Dendritic cell treated with granulocyte-macrophage colony-stimulating factor and Interleukin-4, amounts not matched to agents 40 ng/mL and 50 ng/mL, for 4 days (primary cell): Measurements from ENCODE around the gene PTER.

Experiments
- H3K27ac Mint-ChIP-seq: one replicate; pipeline ENCODE4 v1.8.0; 2022; ENCODE audit warnings: mild to moderate bottlenecking, mixed read lengths
- H3K27me3 Mint-ChIP-seq: one replicate; pipeline ENCODE4 v1.8.0; 2022; ENCODE audit warnings: mild to moderate bottlenecking, mixed read lengths
- H3K36me3 Mint-ChIP-seq: one replicate; pipeline ENCODE4 v1.8.0; 2022; ENCODE audit warnings: low read depth, mixed read lengths
- H3K4me1 Mint-ChIP-seq: one replicate; pipeline ENCODE4 v1.8.0; 2022; ENCODE audit warnings: low read depth, mixed read lengths
- H3K4me3 Mint-ChIP-seq: one replicate; pipeline ENCODE4 v1.8.0; 2022; ENCODE audit warnings: mild to moderate bottlenecking, moderate library complexity, mixed read lengths
- H3K9me3 Mint-ChIP-seq: one replicate; pipeline ENCODE4 v1.8.0; 2022; ENCODE audit warnings: mixed read lengths
- intact Hi-C: fragments of 100-400 bp; cut with micrococcal nuclease; formaldehyde crosslinking; loops from one replicate; pipeline ENCODE4 v1.15.0; 2022

The PTER gene

GRCh38 chr10:16441173-16441840 is 4.5 kb downstream of the PTER start:
- Mint-ChIP-seq H3K36me3 (peaks cover 39% of the 10 kb centered on the region), H3K4me3 (no peak overlapping the region), H3K27ac (no peak overlapping the region), H3K27me3 (no peaks in the 10 kb centered on the region), H3K9me3 (no peaks in the 10 kb centered on the region), H3K4me1 (peaks cover 35% of the 10 kb centered on the region)
- intact Hi-C loops, result no loop called here

GRCh38 chr10:16442914-16443313 is 6.1 kb downstream of the PTER start:
- H3K27ac Mint-ChIP-seq, result no peak overlapping the region

GRCh38 chr10:16445770-16446469 is 9.1 kb downstream of the PTER start:
- Mint-ChIP-seq H3K36me3 (peaks cover 27% of the 10 kb centered on the region), H3K27ac (no peak overlapping the region), H3K4me3 (no peak overlapping the region), H3K9me3 (no peaks in the 10 kb centered on the region), H3K27me3 (no peaks in the 10 kb centered on the region), H3K4me1 (peaks cover under 1% of the 10 kb centered on the region)
- intact Hi-C loops, result no loop called here

More at GRCh38 chr10:16442914-16443313, 6.1 kb downstream of the PTER start:
- H3K9me3 Mint-ChIP-seq, result no peaks in the 10 kb centered on the region
- intact Hi-C loops, result no loop called here
- no peak overlapping the region for H3K4me3 Mint-ChIP-seq
- peaks cover 19% of the 10 kb centered on the region for H3K4me1 Mint-ChIP-seq
- H3K27me3 Mint-ChIP-seq, result no peaks in the 10 kb centered on the region
- peaks cover 31% of the 10 kb centered on the region for H3K36me3 Mint-ChIP-seq

- Mint-ChIP-seq H3K27ac (no peak overlapping the region), H3K4me3 (no peak overlapping the region), H3K27me3 (no peaks in the 10 kb centered on the region), H3K4me1 (peaks cover 7% of the 10 kb centered on the region), H3K36me3 (peaks cover 17% of the 10 kb centered on the region), H3K9me3 (no peaks in the 10 kb centered on the region)
- intact Hi-C loops, result no loop called here
These were observed 12.6 kb downstream of the PTER start for GRCh38 chr10:16449454-16449853.

GRCh38 chr10:16458166-16458955 is 21.6 kb downstream of the PTER start:
- Mint-ChIP-seq H3K36me3 (peaks cover 11% of the 10 kb centered on the region), H3K4me3 (no peak overlapping the region), H3K4me1 (no peaks in the 10 kb centered on the region), H3K27ac (no peak overlapping the region), H3K27me3 (no peaks in the 10 kb centered on the region), H3K9me3 (no peaks in the 10 kb centered on the region)
- intact Hi-C loops, result no loop called here

- Mint-ChIP-seq H3K9me3 (no peaks in the 10 kb centered on the region), H3K36me3 (peaks cover 22% of the 10 kb centered on the region), H3K27ac (no peak overlapping the region), H3K4me1 (no peaks in the 10 kb centered on the region), H3K4me3 (no peak overlapping the region), H3K27me3 (no peaks in the 10 kb centered on the region)
- intact Hi-C loops, result no loop called here
These were observed 22.7 kb downstream of the PTER start for GRCh38 chr10:16459423-16459939.

- Mint-ChIP-seq H3K27ac (no peak overlapping the region), H3K4me3 (no peak overlapping the region), H3K4me1 (peaks cover 16% of the 10 kb centered on the region), H3K27me3 (no peaks in the 10 kb centered on the region), H3K36me3 (peaks cover 23% of the 10 kb centered on the region), H3K9me3 (no peaks in the 10 kb centered on the region)
- intact Hi-C loops, result no loop called here
These were observed 29.2 kb downstream of the PTER start for GRCh38 chr10:16466001-16466400.

- Mint-ChIP-seq H3K4me3 (no peak overlapping the region), H3K9me3 (no peaks in the 10 kb centered on the region), H3K27ac (peak overlapping the region; percentile 40), H3K36me3 (peaks cover 7% of the 10 kb centered on the region), H3K4me1 (peaks cover 17% of the 10 kb centered on the region), H3K27me3 (no peaks in the 10 kb centered on the region)
- intact Hi-C loops, result no loop called here
These were observed 33.9 kb downstream of the PTER start for GRCh38 chr10:16470747-16471146.

- Mint-ChIP-seq H3K36me3 (peaks cover 7% of the 10 kb centered on the region), H3K4me1 (peaks cover 17% of the 10 kb centered on the region), H3K27me3 (no peaks in the 10 kb centered on the region), H3K27ac (no peak overlapping the region), H3K9me3 (no peaks in the 10 kb centered on the region), H3K4me3 (no peak overlapping the region)
- intact Hi-C loops, result no loop called here
These were observed 36.0 kb downstream of the PTER start for GRCh38 chr10:16472828-16473227.

GRCh38 chr10:16477757-16478156 is 40.9 kb downstream of the PTER start:
- H3K36me3 Mint-ChIP-seq, result no peaks in the 10 kb centered on the region
- H3K27me3 Mint-ChIP-seq, result no peaks in the 10 kb centered on the region
- intact Hi-C loops, result no loop called here
- H3K27ac Mint-ChIP-seq, result no peak overlapping the region
- H3K4me3 Mint-ChIP-seq, result no peak overlapping the region
- no peaks in the 10 kb centered on the region for H3K4me1 Mint-ChIP-seq
- no peaks in the 10 kb centered on the region for H3K9me3 Mint-ChIP-seq

- intact Hi-C loops, result no loop called here
- Mint-ChIP-seq H3K27me3 (no peaks in the 10 kb centered on the region), H3K27ac (no peak overlapping the region), H3K9me3 (no peaks in the 10 kb centered on the region), H3K36me3 (no peaks in the 10 kb centered on the region), H3K4me3 (no peak overlapping the region), H3K4me1 (no peaks in the 10 kb centered on the region)
These were observed 42.0 kb downstream of the PTER start for GRCh38 chr10:16478801-16479200.

- intact Hi-C loops, result no loop called here
- Mint-ChIP-seq H3K27me3 (no peaks in the 10 kb centered on the region), H3K4me1 (no peaks in the 10 kb centered on the region), H3K27ac (no peak overlapping the region), H3K9me3 (no peaks in the 10 kb centered on the region), H3K4me3 (no peak overlapping the region), H3K36me3 (peaks cover 14% of the 10 kb centered on the region)
These were observed 44.4 kb downstream of the PTER start for GRCh38 chr10:16481052-16481728.

- H3K4me1 Mint-ChIP-seq, result no peaks in the 10 kb centered on the region
- peaks cover 28% of the 10 kb centered on the region for H3K36me3 Mint-ChIP-seq
- no peaks in the 10 kb centered on the region for H3K27me3 Mint-ChIP-seq
- no peak overlapping the region for H3K27ac Mint-ChIP-seq
- no peaks in the 10 kb centered on the region for H3K9me3 Mint-ChIP-seq
- H3K4me3 Mint-ChIP-seq, result no peak overlapping the region
- intact Hi-C loops, result no loop called here
These were observed 46.6 kb downstream of the PTER start for GRCh38 chr10:16483241-16483917.
